Aorta (tissue), 5 donors: ENCODE data around the gene GPN3. TPM values are rescaled to one million over a fixed set of nuclear protein-coding genes. Genes with fewer than 3 reads are reported as not detected.

Source experiments
- ATAC-seq: fragments of 200-7000 bp; cut with Tn5 transposase; one replicate; pipeline ENCODE4 v1.9.1; 2022; ENCODE audit warnings: moderate library complexity; ENCODE audit not compliant: low FRiP score
- DNase-seq, 2 donors: peaks; one replicate each; pipeline ENCODE4 v3.0.0-alpha.2; 2020
- H3K27ac ChIP-seq, 2 donors: one replicate each; pipeline ENCODE4 v1.5.1; 2013; ENCODE audit warnings: low read length in 2 of 2, mild to moderate bottlenecking in 2 of 2, moderate library complexity in 2 of 2, control low read depth in 1 of 2, inconsistent platforms in 1 of 2, low read depth in 1 of 2
- H3K27me3 ChIP-seq, 2 donors: one replicate each; pipeline ENCODE4 v1.6.1; 2013; ENCODE audit warnings: control low read depth in 1 of 2, low read length in 1 of 2, mild to moderate bottlenecking in 1 of 2, moderate library complexity in 1 of 2; ENCODE audit not compliant: insufficient read depth in 2 of 2, control insufficient read depth in 1 of 2
- H3K36me3 ChIP-seq, 2 donors: one replicate each; pipeline ENCODE4 v1.6.1; 2013; ENCODE audit warnings: control low read depth in 1 of 2, low read length in 1 of 2, mild to moderate bottlenecking in 1 of 2; ENCODE audit not compliant: insufficient read depth in 2 of 2, control insufficient read depth in 1 of 2
- H3K4me1 ChIP-seq, 2 donors: one replicate each; pipeline ENCODE4 v1.6.1; 2013; ENCODE audit warnings: low read length in 2 of 2, control low read depth in 1 of 2, mild to moderate bottlenecking in 1 of 2, moderate library complexity in 1 of 2; ENCODE audit not compliant: insufficient read depth in 2 of 2, control insufficient read depth in 1 of 2
- H3K4me3 ChIP-seq, 2 donors: one replicate each; pipeline ENCODE4 v1.5.1; 2013; ENCODE audit warnings: low read length in 2 of 2, control low read depth in 1 of 2, mild to moderate bottlenecking in 1 of 2
- H3K9me3 ChIP-seq: one replicate; pipeline ENCODE4 v1.6.1; 2013; ENCODE audit warnings: mild to moderate bottlenecking, low read length; ENCODE audit not compliant: control insufficient read depth
- WGBS, 2 donors: extraction: QIAGEN DNeasy Blood & Tissue Kit; methylation state at CpG; one replicate each; pipeline ENCODE4 v1.1.7; 2013; 5-methylcytosine and 5-hydroxymethylcytosine counted together
- intact Hi-C, 2 donors: fragments of 100-400 bp; cut with DNase I; formaldehyde crosslinking; loops; one replicate each; pipeline versions ENCODE4 v1.14.2 to v1.15.0; 2022
- polyA plus RNA-seq, 2 donors: library from polyadenylated mRNA; stranded (reverse); fragments of 200-250 nt; gene quantifications; one replicate each; pipeline ENCODE4 v1.2.3, GENCODE V29; 2013
- total RNA-seq, 2 donors: library from RNA; stranded (reverse); fragmentation: NEBNext Ultra II Directional; extraction: Animal tissue kit (Norgen Biotek cat#: 25700); gene quantifications; one replicate each; pipeline ENCODE4 v1.2.1, GENCODE V29; 2021
- donor health status: healthy with polysubstance abuse.
- donor health status: Bipolar disorder and iron deficiency.
- donor health status: DM: no; HTN: no; CAD: no.
- donor health status: DM: no; HTN: no; CAD: no.
- donor health status: DM: yes; HTN: yes; CAD: no.

Gene GPN3
- total and polyA plus RNA-seq, 4 donors: 14.5 to 27.8 (median 23.6) TPM

- Histone ChIP-seq H3K36me3 (no peaks in the 10 kb centered on the region), H3K4me3 (peak overlapping the region; percentile 65 to 82), H3K27me3 (no peaks in the 10 kb centered on the region), H3K4me1 (no peaks in the 10 kb centered on the region), H3K9me3 (no peaks in the 10 kb centered on the region), H3K27ac (no peak overlapping the region)
- intact Hi-C loops: no loop called here
- 18% methylated on average over 21 of the region's 21 CpGs for WGBS, 2 donors
- ATAC-seq: peak; percentile 89
- peak; percentile 80 to 90 for DNase-seq
These were observed 63.9 kb downstream of the GPN3 start for GRCh38 chr12:110403976-110404682.

- intact Hi-C loops: no loop called here
- Histone ChIP-seq H3K36me3 (no peaks in the 10 kb centered on the region), H3K27ac (peak within 1 kb of the TSS in 1 of 2 donors; percentile 25), H3K4me1 (no peaks in the 10 kb centered on the region), H3K4me3 (peak within 1 kb of the TSS; percentile 78 to 82), H3K9me3 (no peaks in the 10 kb centered on the region), H3K27me3 (no peaks in the 10 kb centered on the region)
- 0% methylated on average over 62 of the region's 62 CpGs for WGBS, 2 donors
- ATAC-seq: peak; percentile 98
- peak; percentile 94 to 97 for DNase-seq
These were observed 64.7 kb downstream of the GPN3 start, which contains the start of gene ANAPC7 for GRCh38 chr12:110403146-110403975. Gene ANAPC7, minus strand, starts transcription at chr12:110403708. Its CDS starts 81 bp downstream, at chr12:110403627.

Other genes starting within 250 kb of the GPN3 start
- 100 to 1,000 TPM; 231 to 285 TPM for gene ATP2A2, start 187.0 kb downstream of the GPN3 start, total RNA-seq
- gene ATP2A2, start 187.0 kb downstream of the GPN3 start, polyA plus RNA-seq: 100 to 1,000 TPM in 1 of 2 donors, 10 to 100 TPM in 1; 41.3 to 104 TPM
- 10 to 100 TPM; 37.5 to 50.3 TPM for gene ANAPC7, start 64.5 kb downstream of the GPN3 start, total RNA-seq
- 10 to 100 TPM; 17.2 to 47.0 TPM for gene ANAPC7, start 64.5 kb downstream of the GPN3 start, polyA plus RNA-seq
- gene ARPC3, start 17.9 kb downstream of the GPN3 start, total RNA-seq: 100 to 1,000 TPM; 154 to 155 TPM
- gene ARPC3, start 17.9 kb downstream of the GPN3 start, polyA plus RNA-seq: 100 to 1,000 TPM; 240 to 452 TPM
- 1 to 10 TPM; 6.6 to 7.1 TPM for gene FAM216A, start 588 bp upstream of the GPN3 start, total RNA-seq
- 10 to 100 TPM in 1 of 2 donors, 1 to 10 TPM in 1; 8.2 to 11.9 TPM for gene FAM216A, start 588 bp upstream of the GPN3 start, polyA plus RNA-seq
- gene VPS29, start 33.9 kb upstream of the GPN3 start, total RNA-seq: 100 to 1,000 TPM in 1 of 2 donors, 10 to 100 TPM in 1; 99.6 to 122 TPM
- gene VPS29, start 33.9 kb upstream of the GPN3 start, polyA plus RNA-seq: 100 to 1,000 TPM; 222 to 223 TPM
- 1 to 10 TPM in 1 of 2 donors, under 1 TPM in 1; 0.57 to 2.2 TPM for gene RAD9B, start 34.1 kb upstream of the GPN3 start, total RNA-seq
- gene RAD9B, start 34.1 kb upstream of the GPN3 start, polyA plus RNA-seq: 1 to 10 TPM in 1 of 2 donors, not detected in 1; 2.2 TPM
- 10 to 100 TPM; 17.1 to 21.8 TPM for gene PPTC7, start 115.1 kb upstream of the GPN3 start, total RNA-seq
- 1 to 10 TPM; 8.5 to 9.5 TPM for gene PPTC7, start 115.1 kb upstream of the GPN3 start, polyA plus RNA-seq
- 10 to 100 TPM; 19.3 to 40.3 TPM for gene TCTN1, start 145.9 kb upstream of the GPN3 start, total RNA-seq
- 10 to 100 TPM; 21.0 to 47.1 TPM for gene TCTN1, start 145.9 kb upstream of the GPN3 start, polyA plus RNA-seq
- gene HVCN1, start 220.9 kb upstream of the GPN3 start, total RNA-seq: 10 to 100 TPM in 1 of 2 donors, 1 to 10 TPM in 1; 4.1 to 10.1 TPM
- gene HVCN1, start 220.9 kb upstream of the GPN3 start, polyA plus RNA-seq: 1 to 10 TPM; 6.0 to 8.6 TPM